MCF 10A (cell line): ENCODE data around the gene XG. TPM values are rescaled to one million over a fixed set of nuclear protein-coding genes. Genes with fewer than 3 reads are reported as not detected.
"Not testable (repeated sequence)": the region's sequence is repeated elsewhere in the genome, so short reads cannot be mapped to it uniquely, and the experiment has no call there.

Experiments used
- BruUV-seq: library from RNA; stranded (reverse); fragments of 400-500 nt; replicated peaks from 2 replicates; lab custom pipeline; 2021; lab: Mats Ljungman, UMichigan
- CTCF ChIA-PET: fragments of 300-600 bp; sonication (Branson Sonifier 250); formaldehyde crosslinking; extraction: SDS; loops from one replicate; lab custom pipeline; 2021; ENCODE audit warnings: antibody characterized with exemption, inconsistent platforms; lab: Yijun Ruan, JAX
- POLR2A ChIA-PET: fragments of 300-600, 350-650 bp; sonication (Branson Sonifier 250); formaldehyde crosslinking; extraction: SDS; loops from one replicate; lab custom pipeline; 2020; ENCODE audit warnings: antibody characterized with exemption, inconsistent platforms; lab: Yijun Ruan, JAX
- DNase-seq: peaks from one replicate; pipeline ENCODE4 v3.0.0-alpha.2; 2018; ENCODE audit not compliant: unreplicated experiment
- H3K27ac Mint-ChIP-seq: one replicate; pipeline ENCODE4 v1.8.0; 2022; ENCODE audit warnings: mild to moderate bottlenecking, low read depth, mixed read lengths; ENCODE audit not compliant: unreplicated experiment
- H3K27me3 Mint-ChIP-seq: one replicate; pipeline ENCODE4 v1.8.0; 2022; ENCODE audit warnings: mixed read lengths; ENCODE audit not compliant: insufficient read depth, unreplicated experiment
- H3K36me3 Mint-ChIP-seq: one replicate; pipeline ENCODE4 v1.8.0; 2022; ENCODE audit warnings: mild to moderate bottlenecking, moderate library complexity, mixed read lengths; ENCODE audit not compliant: insufficient read depth, unreplicated experiment
- H3K4me1 Mint-ChIP-seq: one replicate; pipeline ENCODE4 v1.8.0; 2022; ENCODE audit warnings: mixed read lengths; ENCODE audit not compliant: insufficient read depth, unreplicated experiment
- H3K4me3 Mint-ChIP-seq: one replicate; pipeline ENCODE4 v1.8.0; 2022; ENCODE audit warnings: mild to moderate bottlenecking, moderate library complexity, mixed read lengths; ENCODE audit not compliant: unreplicated experiment
- H3K9me3 Mint-ChIP-seq: one replicate; pipeline ENCODE4 v1.8.0; 2022; ENCODE audit warnings: mixed read lengths; ENCODE audit not compliant: unreplicated experiment
- intact Hi-C: fragments of 100-400 bp; cut with micrococcal nuclease; formaldehyde crosslinking; loops from 2 replicates; pipeline ENCODE4 v1.14.1; 2022
- total RNA-seq: library from RNA; stranded (reverse); gene quantifications from 2 replicates; pipeline ENCODE4 v1.2.3, GENCODE V29; 2022
- TF ChIP-seq, protein P1 (sequence below): fragments of 200-600 bp; IDR thresholded peaks from one replicate; pipeline ENCODE4 v1.8.0; 2022; ENCODE audit warnings: antibody characterized with exemption, mild to moderate bottlenecking; ENCODE audit not compliant: unreplicated experiment

Gene XG
- total RNA-seq, 1 experiment from 2014 or later = not detected

DNA sequence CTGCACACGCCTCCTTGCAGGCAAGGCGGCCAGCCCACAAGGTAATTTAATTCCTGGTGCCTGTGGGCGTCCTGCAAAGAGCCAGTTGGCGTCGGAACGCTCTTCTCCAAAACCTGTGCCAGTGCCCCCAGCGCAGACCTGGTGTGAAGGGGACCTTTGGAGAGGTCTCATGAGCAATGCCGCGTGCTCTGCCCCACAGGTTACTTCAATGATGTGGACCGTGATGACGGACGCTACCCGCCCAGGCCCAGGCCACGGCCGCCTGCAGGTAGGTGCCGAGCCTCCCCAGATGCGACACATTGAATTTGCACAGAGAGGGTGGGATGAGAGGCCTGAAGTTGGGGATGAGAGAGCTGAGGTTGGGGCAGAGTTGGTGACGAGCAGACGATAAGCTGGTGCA is 42.5 kb downstream of the XG start:
- Mint-ChIP-seq H3K27ac (no peak overlapping the region), H3K27me3 (peaks cover 29% of the 10 kb centered on the region), H3K4me1 (peaks cover 5% of the 10 kb centered on the region), H3K9me3 (no peaks in the 10 kb centered on the region), H3K4me3 (no peak overlapping the region), H3K36me3 (no peaks in the 10 kb centered on the region)
- CTCF ChIA-PET = interaction anchor here (1.8 kb wide), 1 partner anchor 25 kb away, joined by 4 read pairs; no protein-coding TSS in a partner anchor
- TF ChIP-seq, protein P1, sequence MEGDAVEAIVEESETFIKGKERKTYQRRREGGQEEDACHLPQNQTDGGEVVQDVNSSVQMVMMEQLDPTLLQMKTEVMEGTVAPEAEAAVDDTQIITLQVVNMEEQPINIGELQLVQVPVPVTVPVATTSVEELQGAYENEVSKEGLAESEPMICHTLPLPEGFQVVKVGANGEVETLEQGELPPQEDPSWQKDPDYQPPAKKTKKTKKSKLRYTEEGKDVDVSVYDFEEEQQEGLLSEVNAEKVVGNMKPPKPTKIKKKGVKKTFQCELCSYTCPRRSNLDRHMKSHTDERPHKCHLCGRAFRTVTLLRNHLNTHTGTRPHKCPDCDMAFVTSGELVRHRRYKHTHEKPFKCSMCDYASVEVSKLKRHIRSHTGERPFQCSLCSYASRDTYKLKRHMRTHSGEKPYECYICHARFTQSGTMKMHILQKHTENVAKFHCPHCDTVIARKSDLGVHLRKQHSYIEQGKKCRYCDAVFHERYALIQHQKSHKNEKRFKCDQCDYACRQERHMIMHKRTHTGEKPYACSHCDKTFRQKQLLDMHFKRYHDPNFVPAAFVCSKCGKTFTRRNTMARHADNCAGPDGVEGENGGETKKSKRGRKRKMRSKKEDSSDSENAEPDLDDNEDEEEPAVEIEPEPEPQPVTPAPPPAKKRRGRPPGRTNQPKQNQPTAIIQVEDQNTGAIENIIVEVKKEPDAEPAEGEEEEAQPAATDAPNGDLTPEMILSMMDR = no peak
- intact Hi-C loops = no loop called here
- no peak for DNase-seq
- POLR2A ChIA-PET = no interaction called here
- no TSS peak for BruUV-seq

DNA sequence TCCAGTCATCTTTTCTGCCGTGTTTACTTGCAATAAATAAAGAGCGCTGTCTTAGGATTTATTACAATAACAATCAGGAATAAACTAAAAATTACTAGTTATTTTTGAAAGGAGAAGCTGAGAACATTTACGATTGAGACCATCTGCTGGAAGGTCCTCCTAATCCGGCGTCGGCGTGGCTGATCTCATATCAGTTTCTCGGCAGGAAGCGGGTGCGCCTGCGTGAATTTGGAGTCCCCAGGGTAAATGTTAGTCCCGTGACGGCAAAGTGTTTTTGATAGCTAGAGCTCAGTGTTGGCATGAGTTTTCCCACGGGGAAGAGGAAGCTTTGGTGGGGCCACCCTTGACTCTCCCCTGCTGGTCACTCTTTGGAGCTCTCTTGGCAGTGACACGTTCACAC is 45.0 kb downstream of the XG start:
- H3K9me3 Mint-ChIP-seq, H3K4me3 Mint-ChIP-seq, intact Hi-C loops, DNase-seq, CTCF ChIA-PET, H3K36me3 Mint-ChIP-seq, POLR2A ChIA-PET, H3K27ac Mint-ChIP-seq, BruUV-seq, H3K4me1 Mint-ChIP-seq: not testable (repeated sequence)
- H3K27me3 Mint-ChIP-seq = peaks cover 20% of the 10 kb centered on the region

DNA sequence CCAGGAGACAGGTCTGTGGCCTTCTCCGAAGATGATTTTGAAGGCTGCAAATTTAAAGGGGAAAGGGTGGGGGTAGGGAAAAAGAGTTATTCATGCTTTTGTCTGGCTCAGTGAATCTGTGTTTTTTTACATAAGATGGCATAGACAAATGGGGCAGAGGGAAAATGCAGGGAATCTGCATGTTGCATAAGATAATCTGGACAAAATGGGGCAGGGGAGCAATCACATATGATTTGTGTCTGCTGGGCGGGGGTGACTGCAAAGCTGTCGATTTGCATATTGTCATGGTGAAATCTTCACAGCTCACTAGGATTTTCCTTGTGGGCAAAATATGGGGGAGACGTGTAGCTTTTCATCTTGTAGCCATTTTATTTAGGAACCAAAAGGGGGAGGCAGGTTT is 47.5 kb downstream of the XG start:
- Mint-ChIP-seq H3K36me3 (no peaks in the 10 kb centered on the region), H3K27me3 (no peaks in the 10 kb centered on the region), H3K27ac (no peak overlapping the region), H3K4me3 (no peak overlapping the region), H3K9me3 (no peaks in the 10 kb centered on the region), H3K4me1 (no peaks in the 10 kb centered on the region)
- ChIA-PET CTCF (no interaction called here), POLR2A (no interaction called here)
- TF ChIP-seq, protein P1 = no peak
- DNase-seq = no peak
- intact Hi-C loops = no loop called here
- no TSS peak for BruUV-seq

DNA sequence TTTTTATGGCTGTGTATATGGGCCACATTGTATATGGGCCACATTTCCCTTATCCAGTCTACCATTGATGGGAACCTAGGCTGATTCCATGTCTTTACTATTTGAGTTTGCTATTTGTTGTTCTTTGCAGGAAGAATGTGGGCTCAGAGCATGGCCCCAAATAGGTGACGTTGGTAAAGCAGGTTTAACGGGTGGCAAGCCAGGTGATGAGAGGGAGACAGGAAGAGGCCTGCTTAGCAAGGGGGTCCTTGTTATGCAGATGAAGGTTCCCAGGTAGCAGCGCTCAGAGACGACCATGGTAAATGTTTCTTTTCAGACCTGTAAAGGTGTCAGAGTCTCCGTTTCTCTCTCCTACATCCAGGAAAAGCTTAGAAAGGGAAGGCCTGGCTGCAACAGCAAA is 48.1 kb downstream of the XG start:
- H3K27ac Mint-ChIP-seq, POLR2A ChIA-PET, H3K27me3 Mint-ChIP-seq, H3K4me1 Mint-ChIP-seq, H3K36me3 Mint-ChIP-seq, H3K4me3 Mint-ChIP-seq, BruUV-seq, intact Hi-C loops, DNase-seq, H3K9me3 Mint-ChIP-seq: not testable (repeated sequence)
- CTCF ChIA-PET = interaction anchor here (1.4 to 3.6 kb wide), 2 partner anchors 13 to 19 kb away, joined by 7 to 17 read pairs; no protein-coding TSS in a partner anchor

DNA sequence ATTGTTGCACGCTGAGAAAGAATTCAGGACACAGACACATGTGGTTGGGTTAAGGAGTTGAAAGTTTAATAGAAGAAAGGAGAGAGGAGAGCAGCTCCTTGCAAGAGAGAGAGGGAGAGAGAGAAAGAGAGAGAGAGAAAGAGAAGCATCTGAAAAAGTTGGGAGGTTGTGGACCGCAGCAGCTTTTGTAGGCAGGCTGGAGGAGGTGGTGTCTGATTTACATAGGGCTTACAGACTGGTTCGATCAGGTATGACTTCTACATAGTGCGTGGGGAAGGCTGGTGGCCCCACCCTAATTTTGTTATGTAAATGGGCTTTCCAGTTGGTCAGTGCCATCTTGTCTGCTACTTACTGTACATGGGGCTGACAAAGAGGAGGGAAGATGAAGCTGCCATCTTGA is 49.4 kb downstream of the XG start:
- BruUV-seq = no TSS peak
- ChIA-PET POLR2A (no interaction called here), CTCF (interaction anchor here (1.4 to 3.6 kb wide), 2 partner anchors 11 to 18 kb away, joined by 7 to 17 read pairs; no protein-coding TSS in a partner anchor)
- H3K27ac Mint-ChIP-seq = no peak overlapping the region
- H3K4me3 Mint-ChIP-seq = no peak overlapping the region
- TF ChIP-seq, protein P1 = no peak
- H3K27me3 Mint-ChIP-seq = no peaks in the 10 kb centered on the region
- intact Hi-C loops = no loop called here
- H3K9me3 Mint-ChIP-seq = no peaks in the 10 kb centered on the region
- H3K36me3 Mint-ChIP-seq = no peaks in the 10 kb centered on the region
- no peaks in the 10 kb centered on the region for H3K4me1 Mint-ChIP-seq
- DNase-seq = no peak

DNA sequence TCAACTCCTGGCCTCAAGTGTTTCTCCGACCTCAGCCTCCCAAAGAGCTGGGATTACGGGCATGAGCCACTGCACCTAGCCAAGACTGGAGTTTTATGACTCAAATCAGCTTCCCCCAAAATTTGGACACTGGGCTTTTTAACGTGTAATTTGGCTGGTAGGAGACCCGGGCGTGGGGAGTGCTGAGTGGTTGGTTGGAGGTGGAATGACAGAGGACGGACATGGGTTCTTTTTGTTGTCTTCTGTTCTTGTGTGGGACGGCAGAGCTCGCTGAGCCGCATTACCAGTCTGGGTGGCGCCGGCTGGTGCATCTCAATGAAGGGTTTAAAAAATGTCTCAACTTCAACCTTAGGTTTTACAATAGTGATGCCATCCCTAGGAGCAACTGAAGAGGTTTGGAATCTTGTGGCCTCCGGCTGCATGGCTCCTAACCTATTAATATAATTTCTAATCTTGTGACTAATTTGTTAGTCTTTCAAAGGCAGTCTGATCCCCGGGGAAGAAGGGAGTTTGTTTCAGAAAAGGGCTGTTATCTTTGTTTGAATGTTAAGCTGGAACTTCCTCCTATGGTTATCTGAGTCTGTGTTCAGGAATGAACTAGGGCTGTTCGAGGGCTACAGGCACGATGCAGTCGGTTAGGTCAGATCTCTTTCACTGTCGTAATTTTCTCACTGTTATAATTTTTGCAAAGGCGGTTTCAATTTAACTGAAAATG is 50.7 kb downstream of the XG start:
- CTCF ChIA-PET = interaction anchor here (3.6 kb wide), 1 partner anchor 16 kb away, joined by 17 read pairs; no protein-coding TSS in a partner anchor
- H3K4me3 Mint-ChIP-seq, H3K36me3 Mint-ChIP-seq, intact Hi-C loops, H3K4me1 Mint-ChIP-seq, H3K9me3 Mint-ChIP-seq, H3K27me3 Mint-ChIP-seq, POLR2A ChIA-PET, DNase-seq, H3K27ac Mint-ChIP-seq, BruUV-seq: not testable (repeated sequence)

DNA sequence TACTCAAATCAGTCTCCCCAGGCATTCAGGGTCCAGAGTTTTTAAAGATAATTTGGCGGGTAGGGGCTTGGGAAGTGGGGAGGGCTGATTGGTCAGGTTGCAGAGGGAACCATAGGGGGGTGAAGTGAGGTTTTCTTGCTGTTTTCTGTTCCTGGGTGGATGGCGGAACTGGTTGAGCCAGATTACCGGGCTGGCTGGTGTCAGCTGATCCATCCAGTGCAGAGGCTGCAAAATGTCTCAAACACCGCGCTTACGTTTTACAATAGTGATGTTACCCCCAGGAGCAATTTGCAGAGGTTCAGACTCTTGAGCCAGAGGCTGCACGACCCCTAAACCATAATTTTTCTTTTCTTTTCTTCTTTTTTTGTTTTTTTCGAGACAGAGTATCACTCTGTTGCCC is 51.6 kb downstream of the XG start:
- H3K27ac Mint-ChIP-seq, intact Hi-C loops, H3K27me3 Mint-ChIP-seq, H3K4me1 Mint-ChIP-seq, DNase-seq, H3K9me3 Mint-ChIP-seq, POLR2A ChIA-PET, H3K4me3 Mint-ChIP-seq, H3K36me3 Mint-ChIP-seq, BruUV-seq: not testable (repeated sequence)
- CTCF ChIA-PET = interaction anchor here (3.6 kb wide), 1 partner anchor 16 kb away, joined by 17 read pairs; no protein-coding TSS in a partner anchor
